Kidney tubule cell (primary cell): ENCODE data around the gene DOP1B.
A peak's percentile ranks its signal among the peaks of the same experiment; 100 is the strongest.
"Not testable (repeated sequence)": the region's sequence is repeated elsewhere in the genome, so short reads cannot be mapped to it uniquely, and the experiment has no call there.

Source experiments
- DNase-seq: peaks from one replicate; pipeline ENCODE4 v3.0.0-alpha.2; 2018; ENCODE audit warnings: low spot score

The DOP1B gene

GRCh38 chr21:36139791-36140190 is 16.8 kb upstream of the DOP1B start:
- not testable (repeated sequence) for DNase-seq

GRCh38 chr21:36141513-36141925 is 15.1 kb upstream of the DOP1B start:
- DNase-seq, result peak; percentile 99

GRCh38 chr21:36144233-36144632 is 12.4 kb upstream of the DOP1B start:
- not testable (repeated sequence) for DNase-seq

GRCh38 chr21:36145259-36145658 is 11.4 kb upstream of the DOP1B start:
- DNase-seq, result no peak

GRCh38 chr21:36147911-36148310 is 8.7 kb upstream of the DOP1B start:
- no peak for DNase-seq

GRCh38 chr21:36148886-36149285 is 7.7 kb upstream of the DOP1B start:
- DNase-seq, result no peak

- DNase-seq, result peak; percentile 27
Observed at GRCh38 chr21:36149788-36150711, 6.6 kb upstream of the DOP1B start.

- DNase-seq, result peak; percentile 75
Observed at GRCh38 chr21:36155603-36156338, 853 bp upstream of the DOP1B start.

- peak; percentile 99 for DNase-seq
Observed at GRCh38 chr21:36156339-36156814, 247 bp upstream of the DOP1B start.

GRCh38 chr21:36159356-36159921 is 2.8 kb downstream of the DOP1B start:
- no peak for DNase-seq

- no peak for DNase-seq
Observed at GRCh38 chr21:36160850-36161178, 4.2 kb downstream of the DOP1B start.

GRCh38 chr21:36162631-36163030 is 6.0 kb downstream of the DOP1B start:
- DNase-seq, result no peak

GRCh38 chr21:36163750-36164741 is 7.4 kb downstream of the DOP1B start:
- no peak for DNase-seq

- DNase-seq, result no peak
Observed at GRCh38 chr21:36165356-36165755, 8.7 kb downstream of the DOP1B start.

GRCh38 chr21:36166705-36167104 is 10.1 kb downstream of the DOP1B start:
- DNase-seq, result no peak

GRCh38 chr21:36167541-36167940 is 10.9 kb downstream of the DOP1B start:
- no peak for DNase-seq

GRCh38 chr21:36169470-36170128 is 13.0 kb downstream of the DOP1B start:
- DNase-seq, result no peak

- no peak for DNase-seq
Observed at GRCh38 chr21:36170823-36171222, 14.2 kb downstream of the DOP1B start.

GRCh38 chr21:36171336-36171735 is 14.7 kb downstream of the DOP1B start:
- no peak for DNase-seq

- no peak for DNase-seq
Observed at GRCh38 chr21:36171741-36172331, 15.2 kb downstream of the DOP1B start.

- no peak for DNase-seq
Observed at GRCh38 chr21:36174780-36175179, 18.2 kb downstream of the DOP1B start.
